Stimulated activated CD8-positive, alpha-beta memory T cell treated with anti-CD3 and anti-CD28 coated beads, Interleukin-7, amount 100 ng/mL, for 48 hours (primary cell): ENCODE measurements around the gene KRTAP9-7.
"Not testable (repeated sequence)": the region's sequence is repeated elsewhere in the genome, so short reads cannot be mapped to it uniquely, and the experiment has no call there.

Experiments used
- DNase-seq, 2 donors: peaks; one replicate each; pipeline ENCODE4 v3.0.0-alpha.2; 2020; ENCODE audit warnings: low read depth in 1 of 2; ENCODE audit errors: extremely low read depth in 1 of 2

The KRTAP9-7 gene, protein sequence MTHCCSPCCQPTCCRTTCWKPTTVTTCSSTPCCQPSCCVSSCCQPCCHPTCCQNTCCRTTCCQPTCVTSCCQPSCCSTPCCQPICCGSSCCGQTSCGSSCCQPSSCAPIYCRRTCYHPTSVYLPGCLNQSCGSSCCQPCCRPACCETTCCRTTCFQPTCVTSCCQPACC

DNA sequence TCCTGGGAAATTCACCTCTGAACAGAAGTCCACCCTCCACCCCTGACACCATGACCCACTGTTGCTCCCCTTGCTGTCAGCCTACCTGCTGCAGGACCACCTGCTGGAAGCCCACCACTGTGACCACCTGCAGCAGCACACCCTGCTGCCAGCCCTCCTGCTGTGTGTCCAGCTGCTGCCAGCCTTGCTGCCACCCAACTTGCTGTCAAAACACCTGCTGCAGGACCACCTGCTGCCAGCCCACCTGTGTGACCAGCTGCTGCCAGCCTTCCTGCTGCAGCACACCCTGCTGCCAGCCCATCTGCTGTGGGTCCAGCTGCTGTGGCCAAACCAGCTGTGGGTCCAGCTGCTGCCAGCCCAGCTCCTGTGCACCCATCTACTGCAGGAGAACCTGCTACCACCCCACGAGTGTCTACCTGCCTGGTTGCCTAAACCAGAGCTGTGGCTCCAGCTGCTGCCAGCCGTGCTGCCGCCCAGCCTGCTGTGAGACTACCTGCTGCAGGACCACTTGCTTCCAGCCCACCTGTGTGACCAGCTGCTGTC lies at the start of gene KRTAP9-7:
Gene KRTAP9-7, plus strand, starts transcription at position 51 of the 543 bp plus-strand sequence. Its CDS starts 0 bp downstream, at position 51.
- DNase-seq: not testable (repeated sequence)

DNA sequence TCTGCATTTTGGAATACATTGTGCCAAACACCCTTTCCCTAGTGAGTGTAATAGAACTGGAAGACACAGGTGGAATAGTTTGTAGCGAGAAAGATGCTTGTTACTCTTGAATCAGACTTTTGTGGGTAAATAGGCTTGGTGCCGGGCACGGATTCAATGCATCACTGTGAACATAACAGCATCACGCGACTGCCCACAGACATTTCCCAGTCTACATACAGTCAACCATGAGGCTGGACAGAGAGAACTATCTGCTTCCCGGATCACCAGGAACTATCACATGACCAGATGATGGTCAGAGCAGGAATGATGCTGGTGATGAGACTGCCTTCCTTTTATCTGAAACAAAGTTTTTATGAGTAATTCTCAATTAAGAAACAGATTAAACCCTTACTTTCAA lies 49.4 kb upstream of the KRTAP9-7 start:
- DNase-seq: no peak

DNA sequence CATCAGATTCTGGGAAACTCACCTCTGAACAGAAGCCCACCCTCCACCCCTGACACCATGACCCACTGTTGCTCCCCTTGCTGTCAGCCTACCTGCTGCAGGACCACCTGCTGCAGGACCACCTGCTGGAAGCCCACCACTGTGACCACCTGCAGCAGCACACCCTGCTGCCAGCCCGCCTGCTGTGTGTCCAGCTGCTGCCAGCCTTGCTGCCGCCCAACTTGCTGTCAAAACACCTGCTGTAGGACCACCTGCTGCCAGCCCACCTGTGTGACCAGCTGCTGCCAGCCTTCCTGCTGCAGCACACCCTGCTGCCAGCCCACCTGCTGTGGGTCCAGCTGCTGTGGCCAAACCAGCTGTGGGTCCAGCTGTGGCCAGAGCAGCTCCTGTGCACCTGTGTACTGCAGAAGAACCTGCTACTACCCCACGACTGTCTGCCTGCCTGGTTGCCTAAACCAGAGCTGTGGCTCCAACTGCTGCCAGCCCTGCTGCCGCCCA lies 48.9 kb upstream of the KRTAP9-7 start, which contains the start of gene KRTAP9-2:
Gene KRTAP9-2, plus strand, starts transcription at position 51 of the 498 bp plus-strand sequence. Its CDS starts 7 bp downstream, at position 58.
- DNase-seq: not testable (repeated sequence)

- no peak for DNase-seq
Measured at GRCh38 chr17:41230094-41230493, 45.4 kb upstream of the KRTAP9-7 start.

GRCh38 chr17:41231731-41232130 lies 43.8 kb upstream of the KRTAP9-7 start:
- DNase-seq: no peak

DNA sequence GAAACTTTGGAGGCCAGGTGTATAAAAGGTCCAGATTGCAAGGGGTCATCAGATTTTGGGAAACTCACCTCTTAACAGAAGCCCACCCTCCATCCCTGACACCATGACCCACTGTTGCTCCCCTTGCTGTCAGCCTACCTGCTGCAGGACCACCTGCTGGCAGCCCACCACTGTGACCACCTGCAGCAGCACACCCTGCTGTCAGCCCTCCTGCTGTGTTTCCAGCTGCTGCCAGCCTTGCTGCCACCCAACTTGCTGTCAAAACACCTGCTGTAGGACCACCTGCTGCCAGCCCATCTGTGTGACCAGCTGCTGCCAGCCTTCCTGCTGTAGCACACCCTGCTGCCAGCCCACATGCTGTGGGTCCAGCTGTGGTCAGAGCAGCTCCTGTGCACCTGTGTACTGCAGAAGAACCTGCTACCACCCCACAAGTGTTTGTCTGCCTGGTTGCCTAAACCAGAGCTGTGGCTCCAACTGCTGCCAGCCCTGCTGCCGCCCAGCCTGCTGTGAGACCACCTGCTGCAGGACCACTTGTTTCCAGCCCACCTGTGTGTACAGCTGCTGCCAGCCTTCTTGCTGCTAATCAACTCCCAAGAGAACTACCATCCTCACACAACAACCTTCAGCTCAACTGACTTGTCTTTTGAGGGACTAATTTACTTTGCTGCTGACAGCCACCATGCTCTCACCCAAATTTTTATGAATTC lies 42.9 kb upstream of the KRTAP9-7 start, which contains the start of gene KRTAP9-3:
Gene KRTAP9-3, plus strand, starts transcription at position 51 of the 707 bp plus-strand sequence. Its CDS starts 53 bp downstream, at position 104.
- DNase-seq: not testable (repeated sequence)

GRCh38 chr17:41237116-41237515 lies 38.4 kb upstream of the KRTAP9-7 start:
- DNase-seq: not testable (repeated sequence)

- not testable (repeated sequence) for DNase-seq
Measured at GRCh38 chr17:41237949-41238437, 37.5 kb upstream of the KRTAP9-7 start, which contains the start of gene KRTAP9-8. TSS of gene KRTAP9-8 (plus strand) at chr17:41237999. CDS start at chr17:41238052, 53 bp downstream.

- not testable (repeated sequence) for DNase-seq
Measured at GRCh38 chr17:41246995-41247787, 28.3 kb upstream of the KRTAP9-7 start.

- DNase-seq: not testable (repeated sequence)
Measured at GRCh38 chr17:41249637-41250240, 25.8 kb upstream of the KRTAP9-7 start, which contains the start of gene KRTAP9-4. TSS of gene KRTAP9-4 (plus strand) at chr17:41249687. CDS start at chr17:41249721, 34 bp downstream.

DNA sequence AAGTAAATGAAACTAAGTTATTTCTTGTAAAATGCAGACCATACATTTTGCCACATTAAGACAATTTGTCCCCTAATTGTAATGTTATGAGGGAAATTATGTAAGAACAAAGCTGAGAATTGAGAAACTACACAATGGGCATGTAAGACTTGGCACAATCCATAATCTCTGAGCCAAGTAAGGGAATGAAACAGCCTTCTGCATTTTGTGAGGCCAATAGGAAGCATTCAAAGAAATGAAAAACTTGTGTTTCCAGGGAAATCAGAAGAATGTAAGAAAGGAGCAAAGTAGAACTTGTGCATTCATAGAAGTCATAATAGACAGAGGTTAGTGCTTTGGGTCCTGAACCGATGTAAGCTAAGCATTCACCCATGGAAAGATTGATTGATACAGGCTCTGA lies 24.2 kb upstream of the KRTAP9-7 start:
- no peak for DNase-seq

GRCh38 chr17:41254861-41255260 lies 20.6 kb upstream of the KRTAP9-7 start:
- DNase-seq: no peak

GRCh38 chr17:41255381-41256290 lies 19.9 kb upstream of the KRTAP9-7 start, which contains the start of gene KRTAP9-9:
TSS of gene KRTAP9-9 (plus strand) at chr17:41255384.
- DNase-seq: not testable (repeated sequence)

DNA sequence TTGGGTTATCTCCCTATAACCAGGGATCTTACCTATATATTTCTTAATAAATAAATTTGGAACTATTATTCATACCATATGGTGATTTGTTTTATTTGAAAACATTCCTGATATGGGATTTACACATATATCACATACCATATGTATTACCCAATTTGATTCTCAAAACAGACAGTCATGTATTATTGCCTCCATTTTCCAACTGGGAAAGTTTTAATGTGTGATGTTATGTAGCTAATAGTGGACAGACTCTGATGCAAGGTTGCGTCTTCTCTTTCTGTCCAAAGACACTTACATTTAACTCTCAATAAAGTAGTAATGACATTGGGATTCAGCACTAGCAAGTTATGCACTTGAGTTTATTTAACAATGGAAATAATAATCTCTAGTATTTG lies 19.2 kb upstream of the KRTAP9-7 start:
- DNase-seq: no peak

GRCh38 chr17:41258406-41258805 lies 17.1 kb upstream of the KRTAP9-7 start:
- DNase-seq: no peak

DNA sequence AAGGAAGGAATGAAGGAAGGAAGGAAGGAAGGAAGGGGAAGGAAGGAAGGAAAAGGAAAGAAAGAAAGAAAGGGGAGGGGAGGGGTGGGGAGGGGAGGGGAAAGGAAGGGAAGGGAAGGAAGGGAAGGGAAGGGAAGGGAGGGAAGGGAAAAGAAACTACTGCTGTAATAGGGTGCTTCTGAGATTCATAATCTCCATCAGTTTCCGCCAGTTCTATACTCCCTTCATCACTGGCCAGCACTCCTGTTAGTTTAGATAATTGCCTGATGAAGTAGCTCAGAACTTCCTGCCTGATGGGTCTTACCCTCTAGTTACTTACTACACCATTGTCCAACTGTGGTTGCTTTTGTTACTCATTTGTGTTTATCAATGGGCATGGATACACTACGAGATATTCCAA lies 12.3 kb upstream of the KRTAP9-7 start:
- DNase-seq: no peak

GRCh38 chr17:41264599-41264998 lies 10.9 kb upstream of the KRTAP9-7 start:
- no peak for DNase-seq

DNA sequence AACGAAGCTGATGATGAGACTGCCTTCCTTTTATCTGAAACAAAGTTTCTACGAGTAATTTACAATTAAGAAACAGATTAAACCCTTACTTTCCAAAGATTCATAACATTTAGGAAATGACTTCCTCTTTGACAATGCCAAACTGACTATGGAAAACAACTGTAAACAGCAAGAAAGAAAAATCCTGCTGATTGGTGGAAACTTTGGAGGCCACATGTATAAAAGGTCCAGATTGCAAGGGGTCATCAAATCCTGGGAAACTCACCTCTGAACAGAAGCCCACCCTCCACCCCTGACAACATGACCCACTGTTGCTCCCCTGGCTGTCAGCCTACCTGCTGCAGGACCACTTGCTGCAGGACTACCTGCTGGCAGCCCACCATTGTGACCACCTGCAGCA lies 10.4 kb upstream of the KRTAP9-7 start, which contains the start of gene KRTAP9-6:
Gene KRTAP9-6, plus strand, starts transcription at position 301 of the 400 bp plus-strand sequence. Its CDS starts 0 bp downstream, at position 301.
- DNase-seq: no peak

- DNase-seq: no peak
Measured at GRCh38 chr17:41267711-41268110, 7.8 kb upstream of the KRTAP9-7 start.
